Measurements from ENCODE around the gene LRRK2.
"Not testable (repeated sequence)": the region's sequence is repeated elsewhere in the genome, so short reads cannot be mapped to it uniquely, and the experiment has no call there.

The LRRK2 gene

DNA sequence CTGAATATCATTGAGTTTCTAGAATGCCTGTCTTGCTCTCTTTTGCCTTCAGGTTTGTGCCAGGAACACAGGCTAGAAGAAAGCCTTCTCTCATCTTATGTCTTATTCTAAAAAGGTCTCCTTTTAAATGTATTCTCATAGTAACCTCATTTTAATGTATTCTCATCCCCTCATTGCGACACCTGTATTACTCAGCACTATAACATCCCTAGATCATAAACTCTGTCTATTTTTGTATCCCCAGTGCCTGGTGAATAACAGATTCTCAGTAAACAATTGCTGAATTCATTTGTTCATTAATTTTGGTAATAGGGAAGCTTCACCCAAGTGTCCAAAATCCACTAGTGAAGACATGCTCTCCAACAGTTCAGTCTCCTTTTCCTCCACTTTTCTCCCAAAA lies 8.8 kb upstream of the LRRK2 start:
- no peak for DNase-seq

DNA sequence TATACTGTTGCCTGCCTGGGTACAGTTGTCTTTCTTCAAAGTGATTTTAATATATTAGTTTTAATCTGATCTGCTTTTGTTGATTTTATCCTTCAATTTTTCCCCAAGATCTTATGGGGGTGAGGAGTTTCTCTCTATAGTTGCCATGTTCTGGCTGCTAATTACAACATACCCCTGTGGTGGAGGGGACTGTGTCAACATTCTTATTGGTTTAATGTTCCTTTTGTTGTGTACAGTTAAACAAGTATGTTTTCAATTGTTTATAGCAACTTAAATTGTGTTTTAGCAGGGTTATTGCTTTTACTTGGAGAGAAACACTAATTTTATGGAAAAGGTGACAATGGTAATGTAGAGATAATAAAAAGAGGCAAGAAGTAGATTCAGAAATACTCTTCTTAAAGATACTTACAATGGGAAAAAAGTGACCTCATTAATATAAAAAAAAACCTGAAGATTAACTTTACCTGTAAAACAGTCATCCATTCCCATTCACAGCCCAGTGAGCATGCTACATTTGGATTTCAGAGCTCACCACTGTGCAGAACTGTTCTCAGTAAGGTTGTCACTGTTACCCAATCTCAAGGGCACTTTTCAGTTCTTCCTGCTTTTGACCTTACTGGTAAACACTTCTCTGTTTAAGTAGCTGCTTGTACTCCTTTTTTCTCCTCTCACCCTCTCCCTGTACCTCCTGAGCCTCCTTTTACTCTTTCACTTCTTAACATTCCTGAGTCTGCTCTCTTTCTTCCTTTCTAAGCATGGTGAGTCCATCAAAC lies 8.1 kb upstream of the LRRK2 start:
- DNase-seq = no peak

DNA sequence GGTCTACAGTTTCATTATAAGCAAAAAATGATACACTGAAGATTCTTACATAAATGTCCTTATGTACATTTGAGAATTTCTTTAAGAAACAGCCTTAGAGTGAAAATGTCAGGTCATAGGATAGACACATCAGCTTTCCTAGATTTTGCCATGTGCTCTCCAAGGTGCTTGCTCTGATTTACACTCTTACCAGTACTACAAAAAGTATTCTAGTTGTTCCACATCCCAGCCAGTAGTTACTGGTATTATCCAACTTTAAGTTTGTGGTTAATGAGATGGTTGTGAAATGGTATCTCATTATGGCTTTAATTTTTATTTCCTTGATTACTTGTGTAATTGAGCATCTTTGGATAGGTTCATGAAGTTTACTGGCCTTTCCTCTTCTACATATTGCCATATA lies 5.0 kb upstream of the LRRK2 start:
- DNase-seq = no peak

DNA sequence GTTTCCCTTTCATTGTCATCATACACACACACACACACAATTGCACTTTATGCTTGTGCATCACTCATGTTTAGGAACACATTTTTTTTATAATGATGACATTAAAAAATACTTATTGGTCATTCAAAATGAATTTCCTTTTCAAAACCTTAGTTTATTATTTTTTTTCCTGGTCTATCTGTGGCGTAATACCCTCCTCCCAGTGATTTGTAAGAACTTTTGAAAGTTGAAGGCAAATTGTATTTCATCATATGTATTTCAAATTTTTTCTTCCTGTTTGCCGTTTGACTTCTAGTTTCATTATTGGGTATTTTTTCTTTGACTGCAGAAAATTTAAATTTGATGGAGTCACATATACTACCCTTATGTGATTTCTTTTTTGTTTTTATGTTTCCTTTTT lies 2.5 kb upstream of the LRRK2 start:
- DNase-seq = no peak

GRCh38 chr12:40223646-40224045 lies 1.2 kb upstream of the LRRK2 start:
- no peak for DNase-seq

DNA sequence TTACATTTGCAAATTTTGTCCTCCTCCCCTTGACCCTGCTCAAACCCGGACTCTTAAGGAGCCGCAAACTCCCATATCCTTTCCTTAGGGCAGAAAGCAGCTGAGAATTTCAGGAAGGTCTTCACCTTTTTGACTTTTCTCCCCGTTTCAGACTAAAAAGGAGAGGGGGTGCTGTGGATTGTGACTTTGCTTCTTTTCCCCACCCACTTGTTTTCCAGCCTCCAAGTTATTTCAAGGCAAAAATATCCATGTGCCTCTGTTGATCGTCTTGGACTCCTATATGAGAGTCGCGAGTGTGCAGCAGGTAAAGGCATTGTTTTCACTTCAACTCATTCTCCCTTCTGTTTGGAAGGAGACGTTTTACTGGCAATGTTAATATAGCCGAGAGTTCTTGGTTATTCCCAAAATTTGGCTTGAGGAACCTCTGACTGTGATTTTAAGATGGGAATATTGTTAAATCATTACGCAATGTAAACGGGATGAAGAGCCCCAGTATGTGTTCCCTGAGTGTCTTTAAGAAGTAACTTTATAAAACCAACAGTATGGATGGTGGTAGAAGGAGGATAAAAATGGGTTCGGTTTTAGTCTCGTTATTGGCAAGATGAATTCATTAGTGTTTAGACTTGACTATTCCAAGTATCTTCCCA lies 663 bp downstream of the LRRK2 start:
- DNase-seq = no peak

- DNase-seq = no peak
Measured at GRCh38 chr12:40225984-40226602, 1.3 kb downstream of the LRRK2 start.

DNA sequence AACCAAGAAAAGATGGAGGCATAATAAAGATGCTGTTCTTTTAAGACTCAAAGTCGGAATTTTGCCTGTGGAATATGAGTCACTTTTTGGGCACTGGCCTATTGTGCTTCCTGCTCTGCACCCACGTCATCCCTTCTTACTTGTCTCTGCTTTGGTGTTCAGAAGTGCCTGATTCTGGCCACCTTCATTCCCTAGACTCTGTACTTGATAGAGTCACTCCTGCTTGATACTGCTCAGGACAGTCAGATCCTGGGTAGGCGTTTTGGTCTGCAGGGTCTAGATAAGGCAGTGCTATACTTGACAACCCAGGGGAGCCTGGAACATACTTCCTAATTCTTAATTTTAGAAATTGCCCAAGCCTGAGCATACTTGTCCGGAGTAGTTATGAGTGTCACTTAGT lies 1.9 kb downstream of the LRRK2 start:
- no peak for DNase-seq

- no peak for DNase-seq
Measured at GRCh38 chr12:40227447-40227846, 2.6 kb downstream of the LRRK2 start.

- DNase-seq = no peak
Measured at GRCh38 chr12:40228727-40229126, 3.9 kb downstream of the LRRK2 start.

GRCh38 chr12:40229690-40230651 lies 5.2 kb downstream of the LRRK2 start:
- DNase-seq = no peak

DNA sequence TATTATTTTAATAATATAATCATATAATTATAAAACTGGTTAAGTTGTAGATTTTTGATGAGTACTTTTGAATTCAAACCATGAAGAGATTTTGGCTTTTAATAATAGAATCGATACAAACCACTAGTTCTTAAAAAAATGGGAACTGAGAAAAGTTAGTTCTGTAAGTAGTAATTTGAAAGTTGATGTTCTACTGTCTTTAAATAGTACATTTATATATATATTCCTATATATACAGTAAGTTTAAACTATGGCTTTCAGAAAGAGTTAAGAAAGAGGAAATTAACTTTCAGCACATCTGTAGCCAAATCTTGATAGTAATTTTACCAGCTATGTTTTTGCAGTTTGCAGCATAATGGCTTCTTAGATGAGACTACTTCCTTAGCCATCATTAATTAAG lies 7.8 kb downstream of the LRRK2 start:
- no peak for DNase-seq

DNA sequence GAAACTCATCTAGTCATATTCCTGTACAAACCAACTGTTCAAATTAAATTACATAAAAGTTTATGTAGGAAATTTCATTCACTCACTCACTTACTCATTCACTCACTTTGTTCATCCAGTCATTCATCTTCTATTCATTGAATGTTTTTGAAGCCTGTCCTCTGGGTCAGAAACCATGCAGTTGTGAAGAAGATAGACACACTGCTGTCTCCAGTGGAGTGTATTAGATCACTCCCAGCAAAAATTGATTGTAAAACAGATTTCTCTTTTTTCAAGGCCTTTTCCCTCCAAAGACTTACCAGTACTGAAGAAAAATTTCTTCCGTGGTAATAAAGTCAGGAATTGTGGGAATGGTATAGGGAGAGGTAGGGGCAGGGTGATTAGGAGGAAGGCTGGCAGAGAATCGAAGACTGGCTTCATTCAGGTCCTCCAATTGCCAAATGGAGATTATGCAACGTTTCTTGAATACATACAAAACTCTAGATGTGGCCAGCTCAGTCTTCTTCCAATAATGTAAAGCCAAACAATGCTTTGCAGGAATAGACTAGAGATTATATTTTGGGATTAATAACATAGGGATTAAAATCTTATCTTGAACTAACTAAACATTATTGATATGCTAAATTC lies 9.1 kb downstream of the LRRK2 start:
- no peak for DNase-seq

GRCh38 chr12:40236357-40236850 lies 11.6 kb downstream of the LRRK2 start:
- no peak for DNase-seq

GRCh38 chr12:40238266-40238902 lies 13.6 kb downstream of the LRRK2 start:
- no peak for DNase-seq

GRCh38 chr12:40238979-40239378 lies 14.2 kb downstream of the LRRK2 start:
- DNase-seq = no peak

DNA sequence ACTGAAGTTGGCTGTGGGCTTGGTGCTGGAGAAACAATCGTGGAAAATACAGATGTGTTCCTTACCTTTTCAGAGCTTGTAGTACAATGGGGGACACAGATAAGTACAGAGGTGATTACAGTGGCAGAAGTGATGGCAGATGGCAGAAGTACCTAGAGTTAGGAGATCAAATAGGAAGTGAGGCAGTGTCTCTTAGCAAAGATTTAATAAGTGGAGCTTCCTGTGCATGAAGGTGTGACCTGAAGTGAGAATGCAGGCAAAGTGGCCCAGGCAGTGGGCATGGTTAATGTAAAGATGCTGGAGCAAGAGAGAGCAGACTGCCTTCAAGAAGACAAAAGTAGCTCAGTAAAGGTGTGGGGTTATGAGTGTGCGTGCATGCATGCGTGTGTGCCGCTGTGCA lies 16.0 kb downstream of the LRRK2 start:
- DNase-seq = no peak

- no peak for DNase-seq
Measured at GRCh38 chr12:40241741-40242140, 16.9 kb downstream of the LRRK2 start.

- not testable (repeated sequence) for DNase-seq
Measured at GRCh38 chr12:40244526-40245156, 19.8 kb downstream of the LRRK2 start.

- DNase-seq = no peak
Measured at GRCh38 chr12:40248034-40248433, 23.2 kb downstream of the LRRK2 start.

- DNase-seq = no peak
Measured at GRCh38 chr12:40248585-40249297, 23.9 kb downstream of the LRRK2 start.
